ENCODE results near the gene DIAPH2. TPM values are rescaled to one million over a fixed set of nuclear protein-coding genes. Genes with fewer than 3 reads are reported as not detected.

The DIAPH2 gene
- total and polyA plus RNA-seq, 9 of the 15 experiments (the other 6 are each of a cell fraction or from before 2014, with no cell fraction given), result 0.01 to 0.18 (median 0.07) TPM; not detected in 1

DNA sequence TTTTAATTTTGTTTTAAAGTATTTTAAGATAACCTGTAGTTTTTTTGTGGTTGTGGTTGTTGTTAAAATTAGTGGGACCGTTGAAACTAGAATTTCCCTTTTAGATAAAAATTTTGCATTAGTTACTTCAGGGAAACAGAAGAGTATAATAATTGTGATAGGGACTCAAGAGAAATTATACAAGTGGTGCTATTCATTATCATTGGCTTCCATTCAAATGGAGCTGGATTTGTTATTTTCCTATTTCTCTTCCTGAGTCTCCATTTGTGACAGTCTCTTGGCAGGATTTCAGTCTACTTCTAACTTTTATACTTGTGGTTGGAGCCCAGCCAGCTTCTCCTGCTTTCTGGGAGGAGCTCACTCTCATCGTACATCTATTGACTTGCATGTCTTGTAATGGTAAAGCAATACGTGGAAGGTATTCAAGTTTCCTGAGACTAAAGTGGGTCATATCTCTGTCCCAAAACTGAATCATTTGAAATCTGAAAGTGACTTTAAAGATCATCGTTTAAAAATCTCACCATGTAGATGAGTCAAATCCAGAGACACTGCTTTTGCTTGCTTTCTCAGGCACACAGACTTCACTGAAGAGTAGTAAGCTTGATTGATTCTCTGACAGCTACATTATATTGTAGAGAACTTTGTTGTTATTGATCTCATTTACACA is 354.9 kb downstream of the DIAPH2 start:
- no peak overlapping the region for H3K4me2 ChIP-seq (ENCODE audit: insufficient read depth, low read length)
- no peak for DNase-seq (ENCODE audit: extremely low read depth in 1 of 4, low spot score in 3 of 4)
- ATAC-seq, result no peak

More for the DNA sequence above, 354.9 kb downstream of the DIAPH2 start:
- no peak overlapping the region for H2AFZ ChIP-seq (ENCODE audit: low read depth, low read length)
- ChIA-PET POLR2A (no interaction called here), CTCF (ENCODE audit: low intra/inter-chr PET ratio) (no interaction called here)
- no peaks in the 10 kb centered on the region for H3K36me3 ChIP-seq (ENCODE audit: control insufficient read depth, insufficient read depth, low read length)
- intact Hi-C loops (cut with micrococcal nuclease), result no loop called here
- no peaks in the 10 kb centered on the region for H3K27me3 ChIP-seq (ENCODE audit: control insufficient read depth in 2 of 2, insufficient read depth in 2 of 2, low read length in 2 of 2)
- no peak for FAIRE-seq
- no peaks in the 10 kb centered on the region for H3K4me1 ChIP-seq (replicated peaks in 1 of 2; ENCODE audit: control insufficient read depth in 2 of 2, insufficient read depth in 2 of 2, low read length in 2 of 2)
- H4K20me1 ChIP-seq (replicated peaks; ENCODE audit: control insufficient read depth, insufficient read depth, low read length), result no peaks in the 10 kb centered on the region
- no peak overlapping the region for H3K9ac ChIP-seq (ENCODE audit: insufficient read depth in 1 of 2, low read depth in 2 of 2, low read length in 2 of 2)
- H3K79me2 ChIP-seq (ENCODE audit: control insufficient read depth, insufficient read depth, low read length), result no peaks in the 10 kb centered on the region
- H3K9me3 ChIP-seq (replicated peaks; ENCODE audit: control insufficient read depth, insufficient read depth, low read depth, low read length), result no peaks in the 10 kb centered on the region
- BruUV-seq (replicated peaks), result no TSS peak
- H3K9me1 ChIP-seq (ENCODE audit: control insufficient read depth, insufficient read depth, low read length), result no peaks in the 10 kb centered on the region
- 2% methylated on average over 4 of the region's 4 CpGs for WGBS (ENCODE audit: insufficient coverage, low coverage, missing lambda C conversion rate)
- H3K27ac ChIP-seq (ENCODE audit: extremely low read depth, low read depth, low read length), result no peak overlapping the region
- in situ Hi-C loops (cut with MboI), result no loop called here
- TF ChIP-seq ZBTB7A (IDR thresholded peaks at IDR 0.05; ENCODE audit: borderline replicate concordance, control insufficient read depth, low read depth, low read length) (no peak), NCOA2 (IDR thresholded peaks at IDR 0.05; ENCODE audit: partially characterized antibody in 2 of 2) (no peak), HSF4 (CRISPR knock-in tag; IDR thresholded peaks at IDR 0.05; ENCODE audit: borderline replicate concordance) (no peak), HDAC3 (IDR thresholded peaks at IDR 0.05; ENCODE audit: borderline replicate concordance, partially characterized antibody) (no peak), HOXB6 (CRISPR knock-in tag; IDR thresholded peaks at IDR 0.05; ENCODE audit: borderline replicate concordance) (no peak), SRSF7 (optimal IDR thresholded peaks at IDR 0.05; ENCODE audit: low read depth, low read length) (no peak), POLR3G (IDR thresholded peaks at IDR 0.05; ENCODE audit: extremely low read depth, insufficient read length, insufficient replicate concordance) (no peak), NRF1 (conservative IDR thresholded peaks at IDR 0.05 in 1 of 2, IDR thresholded peaks at IDR 0.05 in 1 of 2) (no peak), MEIS2 (IDR thresholded peaks at IDR 0.05; ENCODE audit: partially characterized antibody) (no peak), PPARD (CRISPR knock-in tag; IDR thresholded peaks at IDR 0.05) (no peak), ZBED1 (IDR thresholded peaks at IDR 0.05) (no peak), PHF21A (IDR thresholded peaks at IDR 0.05; ENCODE audit: borderline replicate concordance, low read depth) (no peak)
- TF ChIP-seq, protein P1, sequence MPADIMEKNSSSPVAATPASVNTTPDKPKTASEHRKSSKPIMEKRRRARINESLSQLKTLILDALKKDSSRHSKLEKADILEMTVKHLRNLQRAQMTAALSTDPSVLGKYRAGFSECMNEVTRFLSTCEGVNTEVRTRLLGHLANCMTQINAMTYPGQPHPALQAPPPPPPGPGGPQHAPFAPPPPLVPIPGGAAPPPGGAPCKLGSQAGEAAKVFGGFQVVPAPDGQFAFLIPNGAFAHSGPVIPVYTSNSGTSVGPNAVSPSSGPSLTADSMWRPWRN (IDR thresholded peaks at IDR 0.05; ENCODE audit: low read depth), result no peak
- TF ChIP-seq, protein P2, sequence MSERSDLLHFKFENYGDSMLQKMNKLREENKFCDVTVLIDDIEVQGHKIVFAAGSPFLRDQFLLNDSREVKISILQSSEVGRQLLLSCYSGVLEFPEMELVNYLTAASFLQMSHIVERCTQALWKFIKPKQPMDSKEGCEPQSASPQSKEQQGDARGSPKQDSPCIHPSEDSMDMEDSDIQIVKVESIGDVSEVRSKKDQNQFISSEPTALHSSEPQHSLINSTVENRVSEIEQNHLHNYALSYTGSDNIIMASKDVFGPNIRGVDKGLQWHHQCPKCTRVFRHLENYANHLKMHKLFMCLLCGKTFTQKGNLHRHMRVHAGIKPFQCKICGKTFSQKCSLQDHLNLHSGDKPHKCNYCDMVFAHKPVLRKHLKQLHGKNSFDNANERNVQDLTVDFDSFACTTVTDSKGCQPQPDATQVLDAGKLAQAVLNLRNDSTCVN (CRISPR knock-in tag; IDR thresholded peaks at IDR 0.05), result no peak
- H3K4me3 ChIP-seq, result no peak overlapping the region
